ENCODE results near the gene GAPT. TPM values are rescaled to one million over a fixed set of nuclear protein-coding genes. Genes with fewer than 3 reads are reported as not detected.

The GAPT gene
- total RNA-seq, 4 donors from 2014 or later: 0.57 to 18.2 (median 0.67) TPM; not detected in 1

DNA sequence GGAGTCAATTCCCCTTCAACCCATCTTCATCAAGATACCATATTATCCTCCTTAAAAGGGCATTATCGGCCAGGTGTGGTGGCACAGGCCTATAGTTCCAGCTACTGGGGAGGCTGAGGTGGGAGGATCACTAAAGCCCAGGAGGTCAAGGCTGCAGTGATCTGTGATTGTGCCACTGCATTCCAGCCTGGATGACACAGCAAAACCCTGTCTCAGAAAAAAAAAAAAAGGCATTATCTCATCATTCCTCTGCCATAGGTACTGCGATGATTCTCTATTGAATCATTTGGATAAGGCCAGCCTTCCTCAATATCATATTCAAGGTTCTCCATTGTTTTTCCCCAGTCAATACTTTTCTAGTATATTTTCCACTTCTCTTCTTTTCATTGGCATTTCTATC lies 52.5 kb downstream of the GAPT start:
- Histone ChIP-seq H3K27me3 (no peaks in the 10 kb centered on the region), H3K4me1 (no peaks in the 10 kb centered on the region), H3K9me3 (no peaks in the 10 kb centered on the region), H3K4me3 (no peak overlapping the region), H3K27ac (no peak overlapping the region), H3K36me3 (no peaks in the 10 kb centered on the region)
- TF ChIP-seq CTCF (IDR thresholded peaks at IDR 0.05) (no peak), POLR2A (IDR thresholded peaks at IDR 0.05) (no peak)
- DNase-seq: no peak

GRCh38 chr5:58544195-58544594 lies 53.0 kb downstream of the GAPT start:
- H3K27ac ChIP-seq: no peak overlapping the region
- no peak overlapping the region for H3K4me3 ChIP-seq
- no peak for DNase-seq
- H3K36me3 ChIP-seq: no peaks in the 10 kb centered on the region
- H3K4me1 ChIP-seq: no peaks in the 10 kb centered on the region
- no peaks in the 10 kb centered on the region for H3K27me3 ChIP-seq
- no peaks in the 10 kb centered on the region for H3K9me3 ChIP-seq
- TF ChIP-seq CTCF (IDR thresholded peaks at IDR 0.05) (no peak), POLR2A (IDR thresholded peaks at IDR 0.05) (no peak)

DNA sequence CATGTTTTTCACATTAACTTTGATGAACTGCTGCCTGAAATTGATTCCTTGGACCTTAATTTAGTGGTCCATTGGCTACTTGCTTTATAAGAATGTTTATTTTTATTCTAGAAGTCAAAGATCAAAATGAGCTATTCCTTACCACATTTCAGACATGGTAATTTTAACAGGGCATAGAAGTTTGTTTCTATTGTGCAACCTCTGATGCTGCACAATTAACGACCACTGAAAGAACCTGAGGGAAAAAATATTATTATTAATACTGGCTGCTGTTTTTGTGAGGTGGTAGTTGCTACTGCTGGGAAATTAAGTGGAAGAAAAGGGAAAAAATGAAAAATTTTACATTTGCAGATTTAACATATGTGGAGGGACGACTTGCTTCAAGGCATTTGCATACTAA lies 53.7 kb downstream of the GAPT start:
- Histone ChIP-seq H3K9me3 (no peaks in the 10 kb centered on the region), H3K27ac (no peak overlapping the region), H3K4me1 (no peaks in the 10 kb centered on the region), H3K36me3 (no peaks in the 10 kb centered on the region), H3K27me3 (no peaks in the 10 kb centered on the region), H3K4me3 (no peak overlapping the region)
- DNase-seq: no peak
- no peak for TF ChIP-seq POLR2A (IDR thresholded peaks at IDR 0.05)
- no peak for TF ChIP-seq CTCF (IDR thresholded peaks at IDR 0.05)

- H3K4me3 ChIP-seq: no peak overlapping the region
- no peak overlapping the region for H3K27ac ChIP-seq
- DNase-seq: peak in 1 of 3 donors; percentile 21
- no peaks in the 10 kb centered on the region for H3K4me1 ChIP-seq
- no peaks in the 10 kb centered on the region for H3K27me3 ChIP-seq
- TF ChIP-seq POLR2A (IDR thresholded peaks at IDR 0.05) (no peak), CTCF (IDR thresholded peaks at IDR 0.05) (no peak)
- H3K9me3 ChIP-seq: no peaks in the 10 kb centered on the region
- H3K36me3 ChIP-seq: no peaks in the 10 kb centered on the region
These were observed 54.7 kb downstream of the GAPT start for GRCh38 chr5:58545912-58546311.

Small RNA genes within 50 kb of the gene (small RNA-seq; reads per million reads assigned to genes)
- 0 reads per million in 2 donors for gene MIR548AE2

Other genes with a start within 250 kb of the GAPT start
- 10 to 100 TPM; 31.6 to 61.1 (median 43.6) TPM for gene PLK2, start 31.3 kb upstream of the GAPT start, total RNA-seq
- gene RAB3C, start 91.6 kb downstream of the GAPT start, total RNA-seq: 1 to 10 TPM in 3 of 4 donors, not detected in 1; 1.1 to 2.7 (median 1.2) TPM